Progenitor cell of endocrine pancreas (in vitro differentiated cells): Measurements from ENCODE around the gene PHOX2A. TPM values are rescaled to one million over a fixed set of nuclear protein-coding genes. Genes with fewer than 3 reads are reported as not detected.

Experiments
- DNase-seq: peaks from one replicate; pipeline ENCODE4 v3.0.0; 2021; ENCODE audit warnings: low spot score; ENCODE audit not compliant: unreplicated experiment
- H3K27ac Mint-ChIP-seq: 2 replicates; pipeline ENCODE4 v1.8.0; 2021; ENCODE audit warnings: mild to moderate bottlenecking, moderate library complexity, mixed read lengths
- H3K27me3 Mint-ChIP-seq: 2 replicates; pipeline ENCODE4 v1.8.0; 2021; ENCODE audit warnings: mixed read lengths
- H3K36me3 Mint-ChIP-seq: 2 replicates; pipeline ENCODE4 v1.8.0; 2022; ENCODE audit warnings: mixed read lengths; ENCODE audit not compliant: insufficient read depth
- H3K4me1 Mint-ChIP-seq: 2 replicates; pipeline ENCODE4 v1.8.0; 2021; ENCODE audit warnings: low read depth, mixed read lengths
- H3K4me3 Mint-ChIP-seq: 2 replicates; pipeline ENCODE4 v1.8.0; 2021; ENCODE audit warnings: low read depth, mild to moderate bottlenecking, moderate library complexity, mixed read lengths
- H3K9me3 Mint-ChIP-seq: 2 replicates; pipeline ENCODE4 v1.8.0; 2021; ENCODE audit warnings: low read depth, mixed read lengths
- total RNA-seq: library from RNA; stranded (reverse); gene quantifications from 2 replicates; pipeline ENCODE4 v1.2.1, GENCODE V29; 2021
- TF ChIP-seq, protein P1 (sequence below): fragments of 200-600 bp; sonication (generic); IDR thresholded peaks from one replicate; pipeline ENCODE4 v1.5.0; 2021; ENCODE audit warnings: antibody characterized with exemption, mild to moderate bottlenecking; ENCODE audit not compliant: unreplicated experiment

Gene PHOX2A
- total RNA-seq, 1 donor from 2014 or later = not detected

DNA sequence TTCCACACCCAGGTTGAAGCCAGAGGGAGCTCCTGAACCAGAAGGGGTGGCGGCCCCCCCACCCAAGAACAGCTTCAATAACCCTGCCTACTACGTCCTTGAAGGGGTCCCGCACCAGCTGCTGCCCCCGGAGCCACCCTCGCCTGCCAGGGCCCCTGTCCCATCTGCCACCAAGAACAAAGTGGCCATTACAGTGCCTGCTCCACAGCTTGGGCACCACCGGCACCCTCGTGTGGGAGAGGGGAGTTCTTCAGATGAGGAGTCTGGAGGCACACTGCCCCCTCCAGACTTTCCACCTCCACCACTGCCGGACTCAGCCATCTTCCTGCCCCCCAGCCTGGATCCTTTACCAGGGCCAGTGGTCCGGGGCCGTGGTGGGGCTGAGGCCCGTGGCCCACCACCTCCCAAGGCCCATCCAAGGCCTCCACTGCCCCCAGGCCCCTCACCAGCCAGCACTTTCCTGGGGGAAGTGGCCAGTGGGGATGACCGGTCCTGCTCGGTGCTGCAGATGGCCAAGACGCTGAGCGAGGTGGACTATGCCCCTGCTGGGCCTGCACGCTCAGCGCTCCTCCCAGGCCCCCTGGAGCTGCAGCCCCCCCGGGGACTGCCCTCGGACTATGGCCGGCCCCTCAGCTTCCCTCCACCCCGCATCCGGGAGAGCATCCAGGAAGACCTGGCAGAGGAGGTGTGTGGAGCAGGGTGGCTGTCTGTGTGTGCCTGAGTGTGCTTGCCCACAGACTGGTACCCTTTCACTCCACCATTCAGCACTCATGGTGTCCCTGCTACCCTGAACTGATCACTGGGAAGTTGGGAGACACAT is 6.7 kb downstream of the PHOX2A start:
- peaks cover 34% of the 10 kb centered on the region for H3K27me3 Mint-ChIP-seq
- DNase-seq = no peak
- peaks cover 25% of the 10 kb centered on the region for H3K36me3 Mint-ChIP-seq
- TF ChIP-seq, protein P1, sequence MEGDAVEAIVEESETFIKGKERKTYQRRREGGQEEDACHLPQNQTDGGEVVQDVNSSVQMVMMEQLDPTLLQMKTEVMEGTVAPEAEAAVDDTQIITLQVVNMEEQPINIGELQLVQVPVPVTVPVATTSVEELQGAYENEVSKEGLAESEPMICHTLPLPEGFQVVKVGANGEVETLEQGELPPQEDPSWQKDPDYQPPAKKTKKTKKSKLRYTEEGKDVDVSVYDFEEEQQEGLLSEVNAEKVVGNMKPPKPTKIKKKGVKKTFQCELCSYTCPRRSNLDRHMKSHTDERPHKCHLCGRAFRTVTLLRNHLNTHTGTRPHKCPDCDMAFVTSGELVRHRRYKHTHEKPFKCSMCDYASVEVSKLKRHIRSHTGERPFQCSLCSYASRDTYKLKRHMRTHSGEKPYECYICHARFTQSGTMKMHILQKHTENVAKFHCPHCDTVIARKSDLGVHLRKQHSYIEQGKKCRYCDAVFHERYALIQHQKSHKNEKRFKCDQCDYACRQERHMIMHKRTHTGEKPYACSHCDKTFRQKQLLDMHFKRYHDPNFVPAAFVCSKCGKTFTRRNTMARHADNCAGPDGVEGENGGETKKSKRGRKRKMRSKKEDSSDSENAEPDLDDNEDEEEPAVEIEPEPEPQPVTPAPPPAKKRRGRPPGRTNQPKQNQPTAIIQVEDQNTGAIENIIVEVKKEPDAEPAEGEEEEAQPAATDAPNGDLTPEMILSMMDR = no peak
- H3K27ac Mint-ChIP-seq = no peak overlapping the region
- H3K9me3 Mint-ChIP-seq = no peaks in the 10 kb centered on the region
- no peak overlapping the region for H3K4me3 Mint-ChIP-seq
- H3K4me1 Mint-ChIP-seq = peaks cover 8% of the 10 kb centered on the region

DNA sequence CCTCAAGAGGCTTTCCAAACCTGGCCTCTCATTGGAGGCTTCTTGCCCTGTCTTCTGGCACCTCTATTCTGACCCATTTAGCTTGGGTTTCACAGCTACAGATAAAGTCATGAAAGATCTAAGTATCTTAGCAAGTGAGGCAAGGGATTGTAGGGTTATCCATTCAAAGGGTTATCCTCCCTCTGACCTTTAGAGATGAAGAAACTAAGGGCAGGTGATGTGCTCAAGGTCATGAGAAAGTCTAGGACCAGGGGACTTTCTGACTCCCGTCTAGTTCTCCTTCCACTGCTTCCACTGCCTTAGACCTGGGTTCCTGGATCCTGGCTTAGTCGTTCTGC is 7.2 kb downstream of the PHOX2A start:
- Mint-ChIP-seq H3K36me3 (peaks cover 24% of the 10 kb centered on the region), H3K27me3 (peaks cover 28% of the 10 kb centered on the region), H3K4me1 (peaks cover 8% of the 10 kb centered on the region), H3K4me3 (no peak overlapping the region), H3K9me3 (no peaks in the 10 kb centered on the region), H3K27ac (no peak overlapping the region)
- no peak for DNase-seq
- TF ChIP-seq, protein P1 = no peak

DNA sequence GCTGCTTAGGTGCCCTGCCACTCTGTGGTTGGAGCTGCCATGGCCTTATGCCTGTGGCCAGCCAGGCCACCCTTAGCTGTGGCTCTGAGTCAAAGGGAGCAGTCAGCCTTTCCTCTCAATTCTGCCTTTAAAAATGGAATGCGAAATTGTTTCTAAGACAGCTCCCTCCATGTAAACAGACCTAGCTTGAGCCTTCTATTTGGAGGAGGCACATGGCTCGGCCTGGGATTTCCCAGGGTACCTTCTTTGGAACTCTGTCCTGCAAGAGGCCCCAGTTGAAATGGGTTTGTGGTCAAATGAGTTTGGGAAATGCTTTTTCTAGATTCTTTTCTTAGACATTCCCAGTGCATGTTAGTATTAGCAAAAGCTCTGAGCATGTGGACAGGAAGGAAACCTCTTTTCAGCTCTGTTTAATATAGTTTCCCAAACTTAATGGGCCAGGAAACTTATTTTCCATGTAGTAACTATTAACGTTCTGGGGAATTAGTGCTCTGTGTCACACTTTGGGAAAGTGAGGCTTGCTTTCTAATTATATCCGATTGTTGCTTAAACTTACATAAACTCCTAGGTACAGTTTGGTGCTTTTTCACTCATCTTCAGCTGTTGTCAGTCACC is 7.8 kb downstream of the PHOX2A start:
- TF ChIP-seq, protein P1 = no peak
- Mint-ChIP-seq H3K27ac (no peak overlapping the region), H3K36me3 (peaks cover 29% of the 10 kb centered on the region), H3K27me3 (peaks cover 23% of the 10 kb centered on the region), H3K4me1 (peaks cover 8% of the 10 kb centered on the region), H3K4me3 (no peak overlapping the region), H3K9me3 (no peaks in the 10 kb centered on the region)
- DNase-seq = no peak

DNA sequence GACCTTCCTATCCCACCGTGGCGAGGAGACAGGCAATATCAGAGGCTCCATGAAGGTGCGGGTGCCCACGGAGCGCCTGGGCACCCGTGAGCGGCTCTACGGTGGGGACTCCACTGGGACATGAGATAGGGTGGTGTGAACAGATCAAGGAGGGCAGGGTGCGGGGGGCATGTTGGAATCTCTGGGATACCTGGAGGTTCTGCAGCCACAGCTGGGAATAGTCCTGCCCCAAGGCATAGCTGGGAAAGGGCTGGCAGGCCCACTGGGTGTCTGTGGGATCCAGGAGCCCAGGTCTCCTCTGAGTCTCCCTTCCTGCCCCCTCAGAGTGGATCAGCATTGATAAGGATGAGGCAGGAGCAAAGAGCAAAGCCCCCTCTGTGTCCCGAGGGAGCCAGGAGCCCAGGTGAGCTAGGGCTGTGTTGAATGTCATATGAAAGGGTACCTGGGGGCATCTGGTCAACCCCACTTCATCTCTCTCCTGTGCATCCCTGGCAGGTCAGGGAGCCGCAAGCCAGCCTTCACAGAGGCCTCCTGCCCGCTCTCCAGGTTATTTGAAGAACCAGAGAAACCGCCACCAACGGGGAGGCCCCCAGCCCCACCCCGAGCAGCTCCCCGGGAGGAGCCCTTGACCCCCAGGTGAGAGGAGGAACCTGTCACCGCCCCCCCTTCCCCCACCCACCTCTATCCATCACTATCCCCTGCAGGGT is 8.5 kb downstream of the PHOX2A start:
- peaks cover 16% of the 10 kb centered on the region for H3K27me3 Mint-ChIP-seq
- no peaks in the 10 kb centered on the region for H3K9me3 Mint-ChIP-seq
- peaks cover 31% of the 10 kb centered on the region for H3K36me3 Mint-ChIP-seq
- no peak overlapping the region for H3K27ac Mint-ChIP-seq
- TF ChIP-seq, protein P1 = no peak
- no peak for DNase-seq
- H3K4me1 Mint-ChIP-seq = peaks cover 8% of the 10 kb centered on the region
- no peak overlapping the region for H3K4me3 Mint-ChIP-seq

GRCh38 chr11:72234920-72235319 is 9.1 kb downstream of the PHOX2A start:
- Mint-ChIP-seq H3K4me3 (no peak overlapping the region), H3K4me1 (peaks cover 6% of the 10 kb centered on the region), H3K27ac (no peak overlapping the region), H3K36me3 (peaks cover 31% of the 10 kb centered on the region), H3K9me3 (no peaks in the 10 kb centered on the region), H3K27me3 (peaks cover 12% of the 10 kb centered on the region)
- TF ChIP-seq, protein P1 = no peak
- no peak for DNase-seq
